DMS53 (cell line): ENCODE measurements around the gene HDHD3.
A peak's percentile ranks its signal among the peaks of the same experiment; 100 is the strongest.
"Not testable (repeated sequence)": the region's sequence is repeated elsewhere in the genome, so short reads cannot be mapped to it uniquely, and the experiment has no call there.

Experiments used
- DNase-seq: peaks from one replicate; lab custom pipeline; 2025; lab: John Stamatoyannopoulos, UW

Gene HDHD3

GRCh38 chr9:113389451-113389850, 12.7 kb upstream of the HDHD3 start:
- DNase-seq: no peak

- no peak for DNase-seq
Observed at GRCh38 chr9:113388833-113389232, 12.0 kb upstream of the HDHD3 start.

- peak; percentile 49 for DNase-seq
Observed at GRCh38 chr9:113387560-113388230, 10.9 kb upstream of the HDHD3 start.

GRCh38 chr9:113386571-113387393, 10.0 kb upstream of the HDHD3 start:
- DNase-seq: peak; percentile 6

- peak; percentile 84 for DNase-seq
Observed at GRCh38 chr9:113381909-113382411, 5.2 kb upstream of the HDHD3 start.

GRCh38 chr9:113381441-113381840, 4.7 kb upstream of the HDHD3 start:
- DNase-seq: not testable (repeated sequence)

- DNase-seq: peak; percentile 38
Observed at GRCh38 chr9:113380869-113381378, 4.1 kb upstream of the HDHD3 start.

- not testable (repeated sequence) for DNase-seq
Observed at GRCh38 chr9:113379829-113380210, 3.0 kb upstream of the HDHD3 start.

GRCh38 chr9:113379094-113379828, 2.5 kb upstream of the HDHD3 start:
- not testable (repeated sequence) for DNase-seq

GRCh38 chr9:113375057-113376023, 1.4 kb downstream of the HDHD3 start:
- no peak for DNase-seq

- DNase-seq: no peak
Observed at GRCh38 chr9:113373676-113374392, 3.0 kb downstream of the HDHD3 start.

GRCh38 chr9:113373256-113373655, 3.5 kb downstream of the HDHD3 start:
- no peak for DNase-seq

- no peak for DNase-seq
Observed at GRCh38 chr9:113372059-113372458, 4.7 kb downstream of the HDHD3 start.

GRCh38 chr9:113370806-113371325, 5.9 kb downstream of the HDHD3 start:
- DNase-seq: no peak

GRCh38 chr9:113369855-113370140, 7.0 kb downstream of the HDHD3 start:
- DNase-seq: no peak

GRCh38 chr9:113368982-113369854, 7.6 kb downstream of the HDHD3 start:
- DNase-seq: no peak

- DNase-seq: no peak
Observed at GRCh38 chr9:113368348-113368981, 8.3 kb downstream of the HDHD3 start.

GRCh38 chr9:113365652-113366051, 11.1 kb downstream of the HDHD3 start:
- DNase-seq: not testable (repeated sequence)

- no peak for DNase-seq
Observed at GRCh38 chr9:113364951-113365350, 11.8 kb downstream of the HDHD3 start.
